Loucy (cell line): ENCODE measurements around the gene MED17.

Experiments used
- H2AFZ ChIP-seq: fragments of 200-600 bp; sonication (generic); 2 replicates; pipeline ENCODE4 v1.6.0; 2016; ENCODE audit warnings: antibody characterized with exemption, mild to moderate bottlenecking, low read length, moderate library complexity
- H3F3A ChIP-seq: fragments of 200-600 bp; 2 replicates; pipeline ENCODE4 v1.6.0; 2016; ENCODE audit warnings: antibody characterized with exemption, low read depth, mild to moderate bottlenecking
- H3K27me3 ChIP-seq: fragments of 200-600 bp; sonication (generic); 2 replicates; pipeline ENCODE4 v1.6.1; 2014; ENCODE audit warnings: low read length, mild to moderate bottlenecking; ENCODE audit not compliant: insufficient read depth, poor library complexity, severe bottlenecking
- H3K36me3 ChIP-seq: fragments of 200-600 bp; sonication (generic); 2 replicates; pipeline ENCODE4 v1.6.1; 2016; ENCODE audit warnings: low read length; ENCODE audit not compliant: insufficient read depth
- H3K4me1 ChIP-seq: fragments of 200-600 bp; sonication (generic); 2 replicates; pipeline ENCODE4 v1.5.1; 2014; ENCODE audit warnings: low read length, mild to moderate bottlenecking; ENCODE audit not compliant: insufficient read depth, poor library complexity, severe bottlenecking
- H3K4me2 ChIP-seq: fragments of 200-600 bp; sonication (generic); 2 replicates; pipeline ENCODE4 v1.6.0; 2014; ENCODE audit warnings: antibody characterized with exemption, low read length, low read depth, mild to moderate bottlenecking; ENCODE audit not compliant: poor library complexity, severe bottlenecking
- H3K4me3 ChIP-seq: fragments of 200-600 bp; sonication (generic); 2 replicates; pipeline ENCODE4 v1.5.1; 2014; ENCODE audit warnings: low read length, mild to moderate bottlenecking, mixed read lengths; ENCODE audit not compliant: poor library complexity, severe bottlenecking
- H3K79me2 ChIP-seq: fragments of 200-600 bp; sonication (generic); 2 replicates; pipeline ENCODE4 v1.6.1; 2014; ENCODE audit warnings: low read length; ENCODE audit not compliant: insufficient read depth
- H3K9ac ChIP-seq: fragments of 200-600 bp; sonication (generic); 2 replicates; pipeline ENCODE4 v1.6.0; 2014; ENCODE audit warnings: mild to moderate bottlenecking, low read depth, low read length, moderate library complexity; ENCODE audit not compliant: poor library complexity, severe bottlenecking
- H3K9me2 ChIP-seq: fragments of 200-600 bp; sonication (generic); replicated peaks from 2 replicates; pipeline ENCODE4 v1.6.1; 2016; ENCODE audit warnings: low read depth, low read length, mixed read lengths
- H3K9me3 ChIP-seq: fragments of 200-600 bp; sonication (generic); 2 replicates; pipeline ENCODE4 v1.6.1; 2014; ENCODE audit warnings: mild to moderate bottlenecking, antibody characterized with exemption, low read length, low read depth; ENCODE audit not compliant: insufficient read depth
- H4K20me1 ChIP-seq: fragments of 200-600 bp; sonication (generic); 2 replicates; pipeline ENCODE4 v1.6.0; 2014; ENCODE audit warnings: antibody characterized with exemption, low read length, mild to moderate bottlenecking; ENCODE audit not compliant: insufficient read depth, poor library complexity, severe bottlenecking
- EZH2phosphoT487 ChIP-seq: fragments of 200-600 bp; IDR thresholded peaks from 2 replicates; pipeline ENCODE4 v1.6.1; 2018; ENCODE audit warnings: antibody characterized with exemption, mild to moderate bottlenecking, moderate library complexity, borderline replicate concordance
- TF ChIP-seq, protein P1 (sequence below): fragments of 200-600 bp; sonication (generic); conservative IDR thresholded peaks from 2 replicates; pipeline ENCODE4 v1.5.1; 2014; ENCODE audit warnings: mild to moderate bottlenecking, antibody characterized with exemption, low read length

MED17 gene, protein sequence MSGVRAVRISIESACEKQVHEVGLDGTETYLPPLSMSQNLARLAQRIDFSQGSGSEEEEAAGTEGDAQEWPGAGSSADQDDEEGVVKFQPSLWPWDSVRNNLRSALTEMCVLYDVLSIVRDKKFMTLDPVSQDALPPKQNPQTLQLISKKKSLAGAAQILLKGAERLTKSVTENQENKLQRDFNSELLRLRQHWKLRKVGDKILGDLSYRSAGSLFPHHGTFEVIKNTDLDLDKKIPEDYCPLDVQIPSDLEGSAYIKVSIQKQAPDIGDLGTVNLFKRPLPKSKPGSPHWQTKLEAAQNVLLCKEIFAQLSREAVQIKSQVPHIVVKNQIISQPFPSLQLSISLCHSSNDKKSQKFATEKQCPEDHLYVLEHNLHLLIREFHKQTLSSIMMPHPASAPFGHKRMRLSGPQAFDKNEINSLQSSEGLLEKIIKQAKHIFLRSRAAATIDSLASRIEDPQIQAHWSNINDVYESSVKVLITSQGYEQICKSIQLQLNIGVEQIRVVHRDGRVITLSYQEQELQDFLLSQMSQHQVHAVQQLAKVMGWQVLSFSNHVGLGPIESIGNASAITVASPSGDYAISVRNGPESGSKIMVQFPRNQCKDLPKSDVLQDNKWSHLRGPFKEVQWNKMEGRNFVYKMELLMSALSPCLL

GRCh38 chr11:93784145-93784934 lies at the start of gene MED17:
Gene MED17, plus strand, starts transcription at chr11:93784282. Its CDS starts 232 bp downstream, at chr11:93784514.
- H3K4me3 ChIP-seq: peak within 1 kb of the TSS; percentile 83
- no peaks in the 10 kb centered on the region for H3K9me3 ChIP-seq
- no peaks in the 10 kb centered on the region for H3F3A ChIP-seq
- no peaks in the 10 kb centered on the region for H3K9me2 ChIP-seq
- peak within 1 kb of the TSS; percentile 94 for H2AFZ ChIP-seq
- peaks cover 8% of the 10 kb centered on the region; the same call in 1 of the 2 replicates for H3K36me3 ChIP-seq
- peaks cover 60% of the 10 kb centered on the region for H3K79me2 ChIP-seq
- peaks cover 46% of the 10 kb centered on the region for H4K20me1 ChIP-seq
- TF ChIP-seq, protein P1, sequence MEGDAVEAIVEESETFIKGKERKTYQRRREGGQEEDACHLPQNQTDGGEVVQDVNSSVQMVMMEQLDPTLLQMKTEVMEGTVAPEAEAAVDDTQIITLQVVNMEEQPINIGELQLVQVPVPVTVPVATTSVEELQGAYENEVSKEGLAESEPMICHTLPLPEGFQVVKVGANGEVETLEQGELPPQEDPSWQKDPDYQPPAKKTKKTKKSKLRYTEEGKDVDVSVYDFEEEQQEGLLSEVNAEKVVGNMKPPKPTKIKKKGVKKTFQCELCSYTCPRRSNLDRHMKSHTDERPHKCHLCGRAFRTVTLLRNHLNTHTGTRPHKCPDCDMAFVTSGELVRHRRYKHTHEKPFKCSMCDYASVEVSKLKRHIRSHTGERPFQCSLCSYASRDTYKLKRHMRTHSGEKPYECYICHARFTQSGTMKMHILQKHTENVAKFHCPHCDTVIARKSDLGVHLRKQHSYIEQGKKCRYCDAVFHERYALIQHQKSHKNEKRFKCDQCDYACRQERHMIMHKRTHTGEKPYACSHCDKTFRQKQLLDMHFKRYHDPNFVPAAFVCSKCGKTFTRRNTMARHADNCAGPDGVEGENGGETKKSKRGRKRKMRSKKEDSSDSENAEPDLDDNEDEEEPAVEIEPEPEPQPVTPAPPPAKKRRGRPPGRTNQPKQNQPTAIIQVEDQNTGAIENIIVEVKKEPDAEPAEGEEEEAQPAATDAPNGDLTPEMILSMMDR: peak; percentile 45
- no peak for TF ChIP-seq EZH2phosphoT487
- peak within 1 kb of the TSS; percentile 80 for H3K4me2 ChIP-seq
- peaks cover 8% of the 10 kb centered on the region for H3K27me3 ChIP-seq
- peaks cover 33% of the 10 kb centered on the region for H3K4me1 ChIP-seq
- peak within 1 kb of the TSS; percentile 98 for H3K9ac ChIP-seq

DNA sequence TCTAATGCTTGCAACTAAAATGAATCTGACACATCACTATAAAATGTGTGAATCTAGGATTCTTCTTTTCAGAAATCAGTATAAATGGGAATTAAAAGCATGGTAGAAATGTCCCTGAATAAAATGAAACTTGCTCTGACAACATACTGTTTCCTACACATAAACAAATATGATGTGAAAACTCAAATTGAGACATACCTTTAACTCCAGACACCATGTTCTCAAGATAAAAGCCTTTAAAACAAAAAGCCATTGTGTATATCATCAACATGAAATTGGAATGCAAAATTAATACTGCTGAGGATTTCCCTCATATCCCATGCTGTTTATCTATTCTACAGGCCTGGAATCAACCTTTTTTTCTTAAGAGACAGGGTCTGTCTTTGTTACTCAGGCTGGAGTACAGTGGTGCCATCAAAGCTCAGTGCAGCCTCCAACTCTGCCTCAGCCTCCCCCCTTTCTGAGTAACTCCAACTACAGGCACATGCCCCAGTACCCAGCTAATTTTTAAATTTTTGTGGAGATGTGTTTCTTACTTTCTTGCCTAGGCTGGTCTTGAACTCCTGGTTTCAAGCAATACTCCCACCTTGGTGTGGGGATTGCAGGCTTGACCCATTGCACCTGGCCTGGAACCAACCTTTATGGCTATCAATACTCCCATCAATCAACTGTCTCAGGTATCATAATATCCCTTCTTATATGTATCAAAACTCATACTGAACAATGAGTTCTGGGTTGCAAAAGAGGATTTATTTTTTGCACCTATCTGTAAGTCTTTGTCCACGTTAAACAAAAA lies 49.5 kb upstream of the MED17 start:
- H3K9me3 ChIP-seq: no peaks in the 10 kb centered on the region
- peak overlapping the region; percentile 94 for H3K4me2 ChIP-seq
- H2AFZ ChIP-seq: no peak overlapping the region
- H4K20me1 ChIP-seq: peaks cover 91% of the 10 kb centered on the region
- peak overlapping the region; percentile 92 for H3K4me3 ChIP-seq
- H3K27me3 ChIP-seq: no peaks in the 10 kb centered on the region
- 0 out of 2 replicates have a peak, but pooled peaks cover 5% of the 10 kb centered on the region for H3F3A ChIP-seq
- H3K9ac ChIP-seq: peak overlapping the region; percentile 34
- TF ChIP-seq EZH2phosphoT487: no peak
- TF ChIP-seq, protein P1: no peak
- peaks cover 62% of the 10 kb centered on the region for H3K4me1 ChIP-seq
- H3K36me3 ChIP-seq: peaks cover 95% of the 10 kb centered on the region
- H3K9me2 ChIP-seq: no peaks in the 10 kb centered on the region
- H3K79me2 ChIP-seq: peaks cover 70% of the 10 kb centered on the region

DNA sequence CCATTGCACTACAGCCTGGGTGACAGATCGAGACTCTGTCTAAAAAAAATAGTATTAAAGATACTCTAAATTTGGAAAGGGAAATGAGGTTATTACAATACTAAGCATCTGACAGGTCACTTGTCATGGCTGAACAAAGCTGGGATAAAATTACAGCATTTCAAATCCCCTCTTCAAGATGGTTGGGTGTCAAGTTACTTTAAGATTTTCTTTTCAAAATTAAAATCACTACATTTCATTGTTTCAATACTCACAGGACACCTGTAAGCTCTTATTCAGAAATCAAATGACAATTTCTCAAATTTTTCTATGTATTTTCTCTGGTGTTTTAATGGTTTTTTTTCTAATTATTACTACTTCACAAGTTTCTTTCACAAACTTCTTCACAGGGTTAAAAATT lies 48.5 kb upstream of the MED17 start:
- peaks cover 95% of the 10 kb centered on the region for H4K20me1 ChIP-seq
- 0 out of 2 replicates have a peak, but pooled peaks cover 5% of the 10 kb centered on the region for H3F3A ChIP-seq
- H3K9ac ChIP-seq: peak overlapping the region; percentile 95
- no peaks in the 10 kb centered on the region for H3K9me3 ChIP-seq
- peak overlapping the region; percentile 92 for H3K4me3 ChIP-seq
- TF ChIP-seq, protein P1: no peak
- TF ChIP-seq EZH2phosphoT487: no peak
- peaks cover 62% of the 10 kb centered on the region for H3K4me1 ChIP-seq
- peaks cover 80% of the 10 kb centered on the region for H3K79me2 ChIP-seq
- peak overlapping the region; percentile 94 for H3K4me2 ChIP-seq
- no peaks in the 10 kb centered on the region for H3K9me2 ChIP-seq
- no peak overlapping the region for H2AFZ ChIP-seq
- peaks cover 85% of the 10 kb centered on the region for H3K36me3 ChIP-seq
- no peaks in the 10 kb centered on the region for H3K27me3 ChIP-seq
